ENCODE measurements around the gene SYNJ1. TPM values are rescaled to one million over a fixed set of nuclear protein-coding genes. Genes with fewer than 3 reads are reported as not detected.

Gene SYNJ1
- total and polyA plus RNA-seq, 2 of the 4 experiments (the other 2 are of a cell fraction): 3.6 to 4.6 TPM

GRCh38 chr21:32777269-32777668 lies 49.5 kb upstream of the SYNJ1 start:
- Histone ChIP-seq H2BK120ac (ENCODE audit: low read depth, low read length) (no peak overlapping the region), H4K91ac (ENCODE audit: insufficient read depth, low read depth, low read length) (no peak overlapping the region), H3K4ac (ENCODE audit: low read depth, low read length) (no peak overlapping the region), H3K27me3 (ENCODE audit: control insufficient read depth, insufficient read depth, low read length) (no peaks in the 10 kb centered on the region), H3K79me1 (ENCODE audit: low read depth in 1 of 2, low read length in 2 of 2) (peaks cover 4 to 6% of the 10 kb centered on the region in 2 experiments; a peak in 2 of 4 replicates), H3K56ac (ENCODE audit: extremely low read depth, insufficient read depth, low read length) (no peak overlapping the region), H3K23ac (ENCODE audit: low read depth, low read length) (no peak overlapping the region), H3K27ac (ENCODE audit: insufficient read depth, low read length) (no peak overlapping the region), H2AFZ (replicated peaks; ENCODE audit: low read length, poor library complexity) (no peak overlapping the region), H2BK5ac (ENCODE audit: low read depth, low read length, poor library complexity, severe bottlenecking) (no peak overlapping the region), H3K4me3 (ENCODE audit: insufficient read depth, low read depth, low read length) (no peak overlapping the region), H3K9me1 (ENCODE audit: insufficient read depth, low read length) (no peaks in the 10 kb centered on the region), H4K8ac (ENCODE audit: low read depth in 2 of 2, low read length in 2 of 2) (no peak overlapping the region), H3K9ac (ENCODE audit: low read depth, low read length) (no peak overlapping the region), H3K4me1 (ENCODE audit: control insufficient read depth, insufficient read depth, low read length) (no peaks in the 10 kb centered on the region), H3K36me3 (ENCODE audit: control insufficient read depth, insufficient read depth, low read length) (no peaks in the 10 kb centered on the region), H2AK5ac (ENCODE audit: low read depth, low read length) (no peak overlapping the region), H2BK15ac (ENCODE audit: low read depth, low read length) (no peak overlapping the region), H3K9me3 (ENCODE audit: control insufficient read depth, insufficient read depth, low read length) (no peaks in the 10 kb centered on the region), H3K18ac (ENCODE audit: low read depth, low read length) (no peak overlapping the region), H3K4me2 (ENCODE audit: low read depth, low read length) (no peak overlapping the region), H4K5ac (ENCODE audit: low read depth, low read length) (no peak overlapping the region), H4K20me1 (ENCODE audit: insufficient read depth, low read length) (no peaks in the 10 kb centered on the region), H2AK9ac (replicated peaks; ENCODE audit: low read depth, low read length, poor library complexity) (no peak overlapping the region), H2BK20ac (ENCODE audit: low read depth, low read length) (no peak overlapping the region), H3K14ac (replicated peaks; ENCODE audit: low read depth, low read length) (no peak overlapping the region)
- no peak for ATAC-seq (ENCODE audit: low read depth)
- ChIA-PET CTCF (interaction anchor here (1.3 kb wide), 1 partner anchor 55 kb away, joined by 7 read pairs; no protein-coding TSS in a partner anchor), POLR2A (ENCODE audit: unreplicated experiment) (no interaction called here)
- dilution Hi-C loops (cut with HindIII; ENCODE audit: low sequenced_read_pairs, unreplicated experiment) (no loop called here), in situ Hi-C loops (cut with MboI; ENCODE audit: low sequenced_read_pairs) (no loop called here), intact Hi-C loops (cut with micrococcal nuclease) (no loop called here)
- no peak for TF ChIP-seq CEBPB (IDR thresholded peaks at IDR 0.05; ENCODE audit: low read depth, low read length)
- no peak for TF ChIP-seq USF2 (IDR thresholded peaks at IDR 0.05; ENCODE audit: low read depth, low read length)
- no peak for TF ChIP-seq NFE2L2 (IDR thresholded peaks at IDR 0.05; ENCODE audit: low read depth, low read length)
- no peak for TF ChIP-seq MXI1 (IDR thresholded peaks at IDR 0.05; ENCODE audit: borderline replicate concordance, low read depth, low read length)
- no peak for TF ChIP-seq RAD21 (IDR thresholded peaks at IDR 0.05; ENCODE audit: low read length)
- no peak for TF ChIP-seq MAFK (IDR thresholded peaks at IDR 0.05; ENCODE audit: low read depth, low read length)
- no peak for TF ChIP-seq SMC3 (IDR thresholded peaks at IDR 0.05; ENCODE audit: low read depth, low read length)
- peak; percentile 6 for DNase-seq
- 80% methylated on average over 1 of the region's 1 CpG; no CpG with 5 or more reads in 1 of the 2 experiments for WGBS, 2 experiments (ENCODE audit: extremely low coverage in 2 of 2, insufficient read length in 1 of 2)
- BruUV-seq (replicated peaks): no TSS peak
